ENCODE data around the gene PLEKHB1. TPM values are rescaled to one million over a fixed set of nuclear protein-coding genes. Genes with fewer than 3 reads are reported as not detected.
A peak's percentile ranks its signal among the peaks of the same experiment; 100 is the strongest.

PLEKHB1 gene
- polyA plus RNA-seq, 3 donors, result 0.05 to 0.88 (median 0.25) TPM

- peak overlapping the region; percentile 43 to 73 for H3K4me3 Mint-ChIP-seq
- peak; percentile 71 to 76 (median 71) for DNase-seq
- Histone ChIP-seq H3K4me3 (replicated peaks in 1 of 3; ENCODE audit: low read depth in 2 of 3, low read length in 3 of 3) (peak overlapping the region in 1 of 3 experiments; percentile 56), H3K27me3 (ENCODE audit: control insufficient read depth in 2 of 2, insufficient read depth in 2 of 2, low read length in 2 of 2) (peaks cover 0 to 7% of the 10 kb centered on the region in 2 donors), H3K79me2 (ENCODE audit: insufficient read depth, low read length) (no peaks in the 10 kb centered on the region), H3K9me3 (replicated peaks in 1 of 2; ENCODE audit: control insufficient read depth in 1 of 2, insufficient read depth in 1 of 2, low read length in 2 of 2) (no peaks in the 10 kb centered on the region), H3K9ac (ENCODE audit: insufficient read depth, low read length, poor library complexity, severe bottlenecking) (no peak overlapping the region), H3K4me2 (replicated peaks; ENCODE audit: extremely low read depth, low read length, poor library complexity, severe bottlenecking) (peak overlapping the region; percentile 62), H3K4me1 (ENCODE audit: control insufficient read depth in 1 of 2, insufficient read depth in 2 of 2, low read length in 2 of 2) (peaks cover 18 to 21% of the 10 kb centered on the region in 2 donors), H3K27ac (ENCODE audit: low read depth in 1 of 2, low read length in 2 of 2) (no peak overlapping the region), H4K20me1 (ENCODE audit: insufficient read depth, low read length) (no peaks in the 10 kb centered on the region), H2AFZ (ENCODE audit: insufficient read depth, low read depth, low read length, poor library complexity, severe bottlenecking) (peak overlapping the region; percentile 52), H3K36me3 (replicated peaks in 1 of 2; ENCODE audit: control insufficient read depth in 1 of 2, insufficient read depth in 2 of 2, low read length in 2 of 2) (no peaks in the 10 kb centered on the region)
- H3K27me3 Mint-ChIP-seq (ENCODE audit: low read depth in 3 of 3), result peaks cover 6 to 17% (median 11%) of the 10 kb centered on the region in 3 donors
- H3K4me1 Mint-ChIP-seq, result peaks cover 23% of the 10 kb centered on the region
- intact Hi-C loops (cut with micrococcal nuclease), result no loop called here
- peak overlapping the region in 2 of 7 donors; percentile 30 to 50 for H3K27ac Mint-ChIP-seq
- WGBS (ENCODE audit: insufficient coverage), result 21% methylated on average over 21 of the region's 23 CpGs
- peaks cover 0 to 2% (median 0%) of the 10 kb centered on the region in 7 donors for H3K9me3 Mint-ChIP-seq
- TF ChIP-seq CTCF (IDR thresholded peaks at IDR 0.05), result no peak
- H3K36me3 Mint-ChIP-seq, result no peaks in the 10 kb centered on the region
These were observed 1.2 kb downstream of the PLEKHB1 start for GRCh38 chr11:73647459-73648100.

DNA sequence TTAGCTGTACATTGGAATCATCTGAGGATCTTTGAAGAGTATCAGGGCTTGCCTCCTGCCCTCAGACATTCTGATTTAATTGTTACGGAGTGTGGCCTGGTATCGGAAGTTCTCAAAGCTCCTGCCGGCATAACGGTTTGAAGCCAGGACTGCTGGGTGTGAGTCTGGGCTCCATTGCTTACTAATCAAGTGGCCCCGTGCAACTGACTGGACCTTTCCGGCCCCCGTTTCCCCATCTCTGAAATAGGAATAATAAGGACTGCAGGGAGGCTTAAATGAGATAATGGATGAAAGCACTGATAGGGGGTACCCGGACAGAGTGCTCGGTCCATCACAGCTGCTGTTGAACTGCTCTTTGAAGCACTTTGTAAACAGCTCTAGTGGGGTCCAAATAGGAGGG lies 1.7 kb downstream of the PLEKHB1 start:
- Histone ChIP-seq H3K9ac (ENCODE audit: insufficient read depth, low read length, poor library complexity, severe bottlenecking) (no peak overlapping the region), H3K4me1 (ENCODE audit: control insufficient read depth in 1 of 2, insufficient read depth in 2 of 2, low read length in 2 of 2) (peaks cover 18 to 21% of the 10 kb centered on the region in 2 donors), H3K4me3 (replicated peaks in 1 of 3; ENCODE audit: low read depth in 2 of 3, low read length in 3 of 3) (peak overlapping the region in 1 of 3 experiments; percentile 56), H3K79me2 (ENCODE audit: insufficient read depth, low read length) (no peaks in the 10 kb centered on the region), H3K27ac (ENCODE audit: low read depth in 1 of 2, low read length in 2 of 2) (no peak overlapping the region), H3K36me3 (replicated peaks in 1 of 2; ENCODE audit: control insufficient read depth in 1 of 2, insufficient read depth in 2 of 2, low read length in 2 of 2) (no peaks in the 10 kb centered on the region), H3K27me3 (ENCODE audit: control insufficient read depth in 2 of 2, insufficient read depth in 2 of 2, low read length in 2 of 2) (peaks cover 0 to 7% of the 10 kb centered on the region in 2 donors), H2AFZ (ENCODE audit: insufficient read depth, low read depth, low read length, poor library complexity, severe bottlenecking) (no peak overlapping the region), H3K4me2 (replicated peaks; ENCODE audit: extremely low read depth, low read length, poor library complexity, severe bottlenecking) (peak overlapping the region; percentile 62), H3K9me3 (replicated peaks in 1 of 2; ENCODE audit: control insufficient read depth in 1 of 2, insufficient read depth in 1 of 2, low read length in 2 of 2) (no peaks in the 10 kb centered on the region), H4K20me1 (ENCODE audit: insufficient read depth, low read length) (no peaks in the 10 kb centered on the region)
- Mint-ChIP-seq H3K27ac (peak overlapping the region in 2 of 7 donors; percentile 25 to 33), H3K36me3 (no peaks in the 10 kb centered on the region), H3K27me3 (ENCODE audit: low read depth in 3 of 3) (peaks cover 6 to 17% (median 11%) of the 10 kb centered on the region in 3 donors), H3K4me1 (peaks cover 23% of the 10 kb centered on the region), H3K4me3 (no peak overlapping the region), H3K9me3 (peaks cover 0 to 2% (median 0%) of the 10 kb centered on the region in 7 donors)
- TF ChIP-seq CTCF (IDR thresholded peaks at IDR 0.05), result no peak
- intact Hi-C loops (cut with micrococcal nuclease), result no loop called here
- WGBS (ENCODE audit: insufficient coverage), result 93% methylated on average over 7 of the region's 9 CpGs
- no peak for DNase-seq

Measured in CD14-positive monocyte (primary cell).